NCI-H1417 treated with DMSO at 0.1 percent for 48 hours (cell line): ENCODE results near the gene RELL2.

Source experiments
- DNase-seq: peaks from one replicate; lab custom pipeline; 2025; lab: John Stamatoyannopoulos, UW

Gene RELL2

DNA sequence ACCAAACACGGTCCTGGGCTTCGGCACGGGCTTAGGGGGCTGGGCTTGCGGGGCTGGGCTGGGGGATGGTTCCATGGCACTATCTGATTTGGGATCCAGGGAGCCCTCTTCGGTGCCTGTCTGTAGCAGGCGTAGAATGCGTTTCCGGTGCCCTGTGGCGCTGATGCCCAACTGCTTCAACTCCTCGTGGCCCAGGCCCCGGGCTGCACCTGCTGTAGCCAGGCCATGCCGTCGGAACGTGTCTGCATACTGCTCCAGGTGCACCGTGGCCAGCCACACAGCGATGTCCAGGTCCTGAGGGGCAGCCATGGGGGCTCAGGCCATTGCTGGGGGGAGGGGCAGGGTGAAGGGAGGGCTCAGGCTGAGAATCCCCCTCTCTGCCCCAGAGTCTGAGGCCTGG is 43.4 kb downstream of the RELL2 start:
- no peak for DNase-seq

DNA sequence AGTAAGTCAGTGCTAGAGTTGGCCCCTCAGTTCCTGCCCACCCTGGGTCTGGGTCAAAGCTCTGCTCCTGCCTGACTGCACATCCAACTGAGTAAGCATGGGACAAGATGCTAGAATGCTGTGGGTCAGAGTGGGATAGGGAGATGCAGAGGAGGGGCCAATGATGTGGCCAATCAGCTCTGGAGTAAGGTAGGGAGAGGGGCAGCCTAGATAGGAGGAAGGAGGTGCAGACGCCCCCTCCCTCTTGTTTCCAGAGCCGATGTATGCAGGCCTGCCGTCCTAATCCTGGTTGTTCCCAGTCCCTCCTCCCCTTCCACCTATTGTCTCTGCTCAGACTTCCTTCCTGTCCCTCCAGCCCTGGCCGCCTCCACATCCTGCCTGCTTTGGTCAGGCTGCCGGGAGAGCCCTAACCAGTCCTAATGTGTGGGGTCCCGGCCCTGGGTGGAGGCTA is 44.0 kb downstream of the RELL2 start:
- no peak for DNase-seq

GRCh38 chr5:141681295-141681694 is 44.5 kb downstream of the RELL2 start:
- DNase-seq: no peak

DNA sequence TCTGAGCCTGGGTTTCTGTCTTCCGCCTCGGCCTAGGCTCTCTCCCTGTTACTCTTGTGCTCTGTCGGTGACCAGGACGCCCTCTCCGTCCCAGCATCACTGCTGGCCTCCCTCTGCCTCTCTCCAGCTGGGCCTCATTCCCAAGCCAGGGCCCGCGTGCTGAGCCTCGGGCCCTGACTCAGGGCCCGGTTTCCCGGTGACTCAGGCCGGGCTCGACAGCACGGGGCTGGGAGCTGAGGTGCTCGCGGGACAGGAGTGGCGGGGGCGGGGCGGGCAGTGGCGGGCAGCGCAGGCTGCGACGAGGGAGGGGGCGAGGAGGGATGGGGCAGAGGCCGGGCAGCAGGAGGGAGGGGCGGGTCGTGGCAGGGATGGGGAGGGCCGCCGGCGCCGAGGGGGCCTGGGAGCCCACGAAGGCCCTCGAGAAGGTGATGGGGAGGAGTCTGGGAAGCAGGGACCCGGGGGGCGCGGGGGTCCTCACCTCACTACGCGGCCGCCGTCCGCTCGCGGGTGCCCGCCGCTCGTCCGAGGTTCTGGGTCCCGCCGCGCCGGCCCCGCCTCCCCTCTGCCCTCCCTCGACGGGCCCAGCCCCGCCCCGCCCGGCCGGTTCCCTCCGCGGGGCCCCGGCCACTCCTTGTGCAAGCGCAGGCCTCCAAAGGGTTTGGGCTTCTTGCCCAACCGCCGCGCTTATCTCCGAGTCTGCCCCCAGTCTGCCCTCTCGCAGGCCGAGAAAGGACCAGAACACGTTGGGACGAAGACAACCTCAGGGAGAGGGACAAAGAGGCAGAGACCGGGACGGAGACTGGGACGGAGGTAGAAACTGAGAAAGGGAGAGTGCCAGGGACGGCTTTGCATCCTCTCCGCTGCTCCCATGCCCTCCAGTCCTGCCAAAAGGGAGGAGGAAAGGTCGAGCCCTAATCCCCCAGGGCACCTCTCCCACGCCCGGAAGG is 45.2 kb downstream of the RELL2 start, which contains the start of gene ARAP3:
Gene ARAP3, minus strand, starts transcription at position 536 of the 947 bp plus-strand sequence. CDS start 1,744 bp downstream, outside the sequence.
- DNase-seq: no peak

GRCh38 chr5:141683596-141684141 is 46.9 kb downstream of the RELL2 start:
- no peak for DNase-seq

GRCh38 chr5:141685591-141685990 is 48.8 kb downstream of the RELL2 start:
- DNase-seq: no peak

GRCh38 chr5:141686648-141687416 is 50.0 kb downstream of the RELL2 start:
- no peak for DNase-seq
